GM12878 (cell line): ENCODE results near the gene PPP1R37. TPM values are rescaled to one million over a fixed set of nuclear protein-coding genes. Genes with fewer than 3 reads are reported as not detected.

Source experiments
- ATAC-seq: fragments of 200-7000 bp; cut with Tn5 transposase; 3 replicates; pipeline ENCODE4 v1.9.1; 2020; ENCODE audit warnings: mild to moderate bottlenecking, moderate library complexity
- BruUV-seq: library from RNA; stranded (reverse); fragments of 400-500 nt; replicated peaks from 2 replicates; lab custom pipeline; 2021; lab: Mats Ljungman, UMichigan
- CTCF ChIA-PET: fragments of 300-600 bp; sonication (Branson Sonifier 250); formaldehyde crosslinking; extraction: SDS; loops from one replicate; lab custom pipeline; 2021; ENCODE audit warnings: inconsistent platforms; lab: Yijun Ruan, JAX
- POLR2A ChIA-PET: fragments of 350-600 bp; formaldehyde crosslinking; extraction: SDS; loops from one replicate; lab custom pipeline; 2021; ENCODE audit warnings: inconsistent platforms; lab: Charles Lee
- RAD21 ChIA-PET: fragments of 300-600 bp; sonication (Branson Sonifier 250); formaldehyde crosslinking; loops from one replicate; lab custom pipeline; 2023; ENCODE audit warnings: antibody characterized with exemption; ENCODE audit not compliant: unreplicated experiment; lab: Charles Lee
- SMC1A ChIA-PET: fragments of 300-600 bp; sonication (Branson Sonifier 250); formaldehyde crosslinking; loops from one replicate; lab custom pipeline; 2023; ENCODE audit not compliant: unreplicated experiment, uncharacterized antibody; lab: Charles Lee
- DNase-seq: peaks from one replicate; pipeline ENCODE4 v3.0.0-alpha.2; 2011; ENCODE audit warnings: low read depth, low spot score
- FAIRE-seq: peaks from 3 replicates; lab custom pipeline; 2011; peaks lifted over from hg19 to GRCh38; lab: Jason Lieb, UNC
- H2AFZ ChIP-seq: 2 replicates; pipeline ENCODE4 v1.6.0; 2011; ENCODE audit warnings: low read depth, low read length, control low read depth; ENCODE audit not compliant: control insufficient read depth
- H3K27ac ChIP-seq: 2 replicates; pipeline ENCODE4 v1.5.1; 2011; ENCODE audit warnings: control low read depth; ENCODE audit not compliant: control insufficient read depth, insufficient read depth
- H3K27me3 ChIP-seq, 2 experiments: replicated peaks in 1 of 2; 2 replicates each; pipeline versions ENCODE4 v1.6.0 to v1.6.1; 2011; ENCODE audit warnings: low read length in 1 of 2; ENCODE audit not compliant: control insufficient read depth in 2 of 2, insufficient read depth in 2 of 2
- H3K36me3 ChIP-seq, 2 experiments: 2 replicates each; pipeline ENCODE4 v1.5.1; 2011; ENCODE audit warnings: low read length in 1 of 2; ENCODE audit not compliant: control insufficient read depth in 2 of 2, insufficient read depth in 2 of 2
- H3K4me1 ChIP-seq: 2 replicates; pipeline ENCODE4 v1.6.1; 2011; ENCODE audit warnings: mild to moderate bottlenecking, low read length, moderate library complexity, mixed read lengths; ENCODE audit not compliant: control insufficient read depth, insufficient read depth
- H3K4me2 ChIP-seq: 2 replicates; pipeline ENCODE4 v1.6.0; 2011; ENCODE audit warnings: control low read depth; ENCODE audit not compliant: control insufficient read depth, insufficient read depth
- H3K4me3 ChIP-seq: fragments of 200-600 bp; sonication (generic); 2 replicates; pipeline ENCODE4 v1.5.1; 2016
- H3K79me2 ChIP-seq: 2 replicates; pipeline ENCODE4 v1.6.0; 2011; ENCODE audit warnings: low read length; ENCODE audit not compliant: control insufficient read depth, insufficient read depth
- H3K9ac ChIP-seq: 2 replicates; pipeline ENCODE4 v1.8.0; 2011; ENCODE audit warnings: low read length, control low read depth, mixed read lengths; ENCODE audit not compliant: control insufficient read depth, insufficient read depth
- H3K9me3 ChIP-seq: replicated peaks from 3 replicates; pipeline ENCODE4 v1.5.1; 2011; ENCODE audit warnings: mild to moderate bottlenecking, low read length; ENCODE audit not compliant: control insufficient read depth, insufficient read depth
- H4K20me1 ChIP-seq: 2 replicates; pipeline ENCODE4 v1.6.0; 2011; ENCODE audit not compliant: control insufficient read depth, insufficient read depth
- CREB1 ChIP-seq: IDR thresholded peaks from 2 replicates; pipeline ENCODE4 v1.6.1; 2012; ENCODE audit warnings: low read depth, mild to moderate bottlenecking, inconsistent platforms
- HCFC1 ChIP-seq: fragments of 150-350 bp; IDR thresholded peaks from 2 replicates; pipeline ENCODE4 v1.6.1; 2014; ENCODE audit warnings: low read length
- NFIC ChIP-seq: IDR thresholded peaks from 2 replicates; pipeline ENCODE4 v1.6.1; 2012; ENCODE audit warnings: low read depth, mild to moderate bottlenecking, inconsistent platforms, low read length, moderate library complexity
- POLR2A ChIP-seq: IDR thresholded peaks from 2 replicates; pipeline ENCODE4 v1.6.1; 2011; ENCODE audit warnings: low read depth, mild to moderate bottlenecking, low read length
- RB1 ChIP-seq: fragments of 450-650 bp; formaldehyde crosslinking; IDR thresholded peaks from 2 replicates; pipeline ENCODE4 v1.6.1; 2017; ENCODE audit warnings: mild to moderate bottlenecking, borderline replicate concordance
- SMAD5 ChIP-seq: IDR thresholded peaks from 2 replicates; pipeline ENCODE4 v1.6.1; 2016; ENCODE audit warnings: antibody characterized with exemption, low read depth
- TARDBP ChIP-seq: IDR thresholded peaks from 2 replicates; pipeline ENCODE4 v1.6.1; 2016; ENCODE audit warnings: borderline replicate concordance
- YBX1 ChIP-seq: fragments of 450-650 bp; IDR thresholded peaks from 2 replicates; pipeline ENCODE4 v1.6.1; 2016; ENCODE audit warnings: antibody characterized with exemption
- ZBTB40 ChIP-seq: fragments of 450-650 bp; IDR thresholded peaks from 2 replicates; pipeline ENCODE4 v1.6.1; 2016; ENCODE audit warnings: mild to moderate bottlenecking, moderate library complexity, borderline replicate concordance
- ZNF207 ChIP-seq: fragments of 450-650 bp; IDR thresholded peaks from 2 replicates; pipeline ENCODE4 v1.6.1; 2014; ENCODE audit warnings: antibody characterized with exemption, mild to moderate bottlenecking, borderline replicate concordance
- ZNF24 ChIP-seq: fragments of 450-650 bp; IDR thresholded peaks from 2 replicates; pipeline ENCODE4 v1.6.1; 2017; ENCODE audit warnings: antibody characterized with exemption, mild to moderate bottlenecking
- ZSCAN29 ChIP-seq: fragments of 450-650 bp; IDR thresholded peaks from 2 replicates; pipeline ENCODE4 v1.6.1; 2017; ENCODE audit warnings: mild to moderate bottlenecking, moderate library complexity
- WGBS: methylation state at CpG from one replicate; pipeline ENCODE4 v1.1.6; 2016; ENCODE audit warnings: low lambda C conversion rate; ENCODE audit not compliant: insufficient replicate concordance, insufficient coverage; ENCODE audit errors: missing lambda C conversion rate; 5-methylcytosine and 5-hydroxymethylcytosine counted together
- in situ Hi-C: fragments of 300-500 bp; cut with MboI; formaldehyde crosslinking; loops from 9 replicates; pipeline ENCODE4 v1.14.3; 2018; ENCODE audit warnings: mixed read lengths
- intact Hi-C: fragments of 100-400 bp; cut with micrococcal nuclease; formaldehyde crosslinking; loops from one replicate; pipeline ENCODE4 v1.14.2; 2022; ENCODE audit not compliant: unreplicated experiment
- polyA plus RNA-seq, 11 experiments: library from polyadenylated mRNA; depleted of rRNA in 4 of 11; unstranded in 6 of 11; stranded (reverse) in 5 of 11; fragments of >200 nt; fragmentation: Nextera tagmentation in 4 of 11; fragmentation: Illumina TruSeq in 1 of 11; extraction: Ambion mirVana in 4 of 11; extraction: Trizol in 1 of 11; gene quantifications; 1 replicate in 1 of 11; 2 replicates in 10 of 11; pipeline versions ENCODE4 v1.2.1 to v1.2.3, GENCODE V29; 2011 to 2016; ENCODE audit warnings: inconsistent platforms in 2 of 11, missing spikeins in 2 of 11, low read depth in 1 of 11
- total RNA-seq, 4 experiments: library from RNA; depleted of rRNA in 3 of 4; stranded (reverse); fragments of >200 nt in 3 of 4; fragmentation: Illumina TruSeq in 1 of 4; extraction: Trizol in 1 of 4; gene quantifications; 2 replicates each; pipeline versions ENCODE4 v1.2.1 to v1.2.3, GENCODE V29; 2013 to 2021
- TF ChIP-seq, protein P1 (sequence below): fragments of 450-650 bp; formaldehyde crosslinking; IDR thresholded peaks from 2 replicates; pipeline ENCODE4 v1.4.0; 2022; ENCODE audit warnings: mild to moderate bottlenecking, moderate library complexity

PPP1R37 gene
- total and polyA plus RNA-seq, 10 of the 15 experiments (the other 5 are each of a cell fraction or from before 2014, with no cell fraction given): 0.09 to 21.3 (median 5.1) TPM; not detected in 1

DNA sequence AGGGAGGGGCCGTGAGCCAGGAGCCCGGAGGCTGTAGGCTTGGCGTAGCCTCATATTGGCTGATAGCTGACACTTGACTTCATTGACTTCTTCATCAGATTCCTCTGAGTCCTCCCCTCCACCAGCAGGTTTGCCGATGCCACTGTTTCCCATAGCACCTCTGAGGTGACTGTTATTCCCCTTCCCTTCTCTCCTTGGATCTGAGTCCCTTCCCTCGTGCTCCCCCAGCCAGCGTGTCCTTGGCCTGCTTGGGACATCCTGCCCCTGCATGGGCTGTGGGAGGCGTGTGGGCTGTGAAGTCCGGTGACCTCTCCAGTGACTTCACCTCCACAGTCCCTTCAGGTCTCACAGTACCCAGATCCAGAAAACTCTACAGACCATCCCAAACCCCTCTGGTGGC is 8.8 kb downstream of the PPP1R37 start:
- Histone ChIP-seq H3K9ac (no peak overlapping the region), H3K27ac (no peak overlapping the region), H3K4me1 (peaks cover 21% of the 10 kb centered on the region), H3K27me3 (no peaks in the 10 kb centered on the region), H3K9me3 (no peaks in the 10 kb centered on the region), H4K20me1 (peaks cover 6% of the 10 kb centered on the region), H3K4me2 (no peak overlapping the region), H3K4me3 (no peak overlapping the region), H3K36me3 (peaks cover 2 to 17% of the 10 kb centered on the region in 2 experiments; a peak in 3 of 4 replicates), H2AFZ (no peak overlapping the region), H3K79me2 (peaks cover 70% of the 10 kb centered on the region)
- FAIRE-seq: no peak
- ATAC-seq: no peak
- DNase-seq: no peak
- SMC1A ChIA-PET: interaction anchor here (0.8 to 1.0 kb wide), 2 partner anchors 23 to 36 kb away, joined by 3 to 4 read pairs; no protein-coding TSS in a partner anchor
- TF ChIP-seq SMAD5 (no peak), YBX1 (no peak), ZSCAN29 (no peak), ZNF207 (no peak), RB1 (no peak), ZBTB40 (no peak), NFIC (no peak), ZNF24 (no peak), POLR2A (no peak), HCFC1 (no peak), CREB1 (no peak), TARDBP (no peak)
- TF ChIP-seq, protein P1, sequence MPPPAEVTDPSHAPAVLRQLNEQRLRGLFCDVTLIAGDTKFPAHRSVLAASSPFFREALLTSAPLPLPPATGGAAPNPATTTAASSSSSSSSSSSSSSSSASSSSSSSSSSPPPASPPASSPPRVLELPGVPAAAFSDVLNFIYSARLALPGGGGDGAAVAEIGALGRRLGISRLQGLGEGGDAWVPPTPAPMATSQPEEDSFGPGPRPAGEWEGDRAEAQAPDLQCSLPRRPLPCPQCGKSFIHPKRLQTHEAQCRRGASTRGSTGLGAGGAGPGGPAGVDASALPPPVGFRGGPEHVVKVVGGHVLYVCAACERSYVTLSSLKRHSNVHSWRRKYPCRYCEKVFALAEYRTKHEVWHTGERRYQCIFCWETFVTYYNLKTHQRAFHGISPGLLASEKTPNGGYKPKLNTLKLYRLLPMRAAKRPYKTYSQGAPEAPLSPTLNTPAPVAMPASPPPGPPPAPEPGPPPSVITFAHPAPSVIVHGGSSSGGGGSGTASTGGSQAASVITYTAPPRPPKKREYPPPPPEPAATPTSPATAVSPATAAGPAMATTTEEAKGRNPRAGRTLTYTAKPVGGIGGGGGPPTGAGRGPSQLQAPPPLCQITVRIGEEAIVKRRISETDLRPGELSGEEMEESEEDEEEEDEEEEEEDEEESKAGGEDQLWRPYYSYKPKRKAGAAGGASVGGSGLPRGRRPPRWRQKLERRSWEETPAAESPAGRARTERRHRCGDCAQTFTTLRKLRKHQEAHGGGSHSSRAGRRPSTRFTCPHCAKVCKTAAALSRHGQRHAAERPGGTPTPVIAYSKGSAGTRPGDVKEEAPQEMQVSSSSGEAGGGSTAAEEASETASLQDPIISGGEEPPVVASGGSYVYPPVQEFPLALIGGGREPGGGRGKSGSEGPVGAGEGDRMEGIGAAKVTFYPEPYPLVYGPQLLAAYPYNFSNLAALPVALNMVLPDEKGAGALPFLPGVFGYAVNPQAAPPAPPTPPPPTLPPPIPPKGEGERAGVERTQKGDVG (CRISPR knock-in tag): no peak
- CTCF ChIA-PET: interaction anchor here (3.0 kb wide), 1 partner anchor 9 kb away, joined by 12 read pairs; the partner anchor contains the start of gene PPP1R37
- 85% methylated on average over 8 of the region's 8 CpGs for whole genome bisulfite sequencing
- intact Hi-C loops (no loop called here), in situ Hi-C loops (no loop called here)
- POLR2A ChIA-PET: no interaction called here
- BruUV-seq: no TSS peak
- RAD21 ChIA-PET: no interaction called here
